ENCODE data around the gene ELAVL1.
A peak's percentile ranks its signal among the peaks of the same experiment; 100 is the strongest.

ELAVL1 gene

DNA sequence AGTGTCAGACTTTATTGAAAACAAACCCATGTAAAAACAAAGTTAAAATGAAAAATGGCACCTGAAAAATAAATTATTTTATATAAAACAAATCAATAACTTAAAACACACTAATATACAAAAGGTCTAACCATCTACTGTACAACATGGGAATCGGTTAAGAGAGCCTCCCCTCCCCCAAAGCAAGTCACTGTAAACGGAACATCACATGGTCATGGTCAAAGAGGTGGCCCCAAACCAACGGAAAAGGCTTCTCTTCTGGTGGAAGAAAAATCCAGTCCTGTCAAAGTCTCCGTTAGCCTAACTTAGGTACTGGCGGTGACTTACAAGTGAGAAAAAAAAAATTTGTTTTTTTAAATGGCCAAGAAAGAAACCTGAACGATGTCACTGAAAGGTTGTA lies 46.2 kb downstream of the ELAVL1 start:
- H3K4me3 ChIP-seq (ENCODE audit: insufficient read length, low read depth), result no peak overlapping the region
- no peak overlapping the region for H3K9ac ChIP-seq (ENCODE audit: insufficient read length, low read depth)
- no peak for TF ChIP-seq YY1 (IDR thresholded peaks at IDR 0.05; ENCODE audit: insufficient read depth, insufficient read length)
- no peak for TF ChIP-seq SUZ12 (IDR thresholded peaks at IDR 0.05; ENCODE audit: extremely low read depth, insufficient read depth, insufficient read length)
- TF ChIP-seq ZNF274 (IDR thresholded peaks at IDR 0.05; ENCODE audit: low read depth, low read length), result no peak
- H3K4me1 ChIP-seq (ENCODE audit: insufficient read depth, insufficient read length), result peaks cover 6% of the 10 kb centered on the region
- DNase-seq (ENCODE audit: low read depth, low spot score), result no peak
- H3K36me3 ChIP-seq (ENCODE audit: insufficient read depth, insufficient read length, low read length), result peaks cover 62% of the 10 kb centered on the region
- no peaks in the 10 kb centered on the region for H3K27me3 ChIP-seq (ENCODE audit: insufficient read depth, insufficient read length)
- H3K9me3 ChIP-seq (ENCODE audit: insufficient read depth, low read length), result no peaks in the 10 kb centered on the region

DNA sequence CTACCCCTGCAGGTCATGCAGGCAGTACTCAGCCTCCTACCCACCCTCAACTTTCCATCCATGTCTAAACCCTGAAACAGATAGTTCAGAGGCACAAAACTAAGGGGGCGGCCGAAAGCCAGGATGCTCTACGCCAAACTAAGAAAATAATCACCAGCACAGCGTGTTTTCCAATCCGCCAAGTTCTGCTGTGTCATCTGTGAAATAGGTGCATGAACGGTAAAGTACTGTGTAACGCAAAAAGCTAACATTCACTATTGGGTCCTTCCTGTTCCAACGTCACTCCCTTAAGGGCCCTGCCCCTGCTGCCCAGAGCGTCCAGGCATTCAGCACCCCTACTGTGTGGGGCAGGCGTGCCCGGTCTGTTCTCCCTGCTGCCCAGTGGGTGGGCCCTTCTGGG lies 49.7 kb downstream of the ELAVL1 start:
- H3K9ac ChIP-seq (ENCODE audit: insufficient read length, low read depth), result no peak overlapping the region

DNA sequence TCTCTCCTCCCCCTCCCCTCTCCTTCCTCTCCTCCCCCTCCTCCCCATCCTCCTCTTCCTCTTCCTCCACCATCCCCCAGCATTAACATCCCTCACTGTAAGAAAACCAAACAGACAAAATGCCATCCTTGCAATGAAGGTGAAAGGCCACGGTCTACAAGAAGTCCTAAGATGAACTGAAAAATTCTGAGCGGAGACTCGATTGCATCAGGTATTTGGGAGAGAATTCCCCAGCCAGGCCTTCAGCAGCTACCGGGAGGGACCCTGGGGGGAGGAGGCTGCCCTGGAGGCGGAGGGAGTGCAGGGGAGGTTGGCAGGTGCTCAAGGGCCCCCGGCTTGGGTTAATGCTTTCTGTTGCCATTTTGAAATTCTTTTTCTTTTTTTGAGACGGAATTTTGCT lies 51.9 kb downstream of the ELAVL1 start:
- Histone ChIP-seq H3K9ac (ENCODE audit: insufficient read length, low read depth) (no peak overlapping the region), H3K9me3 (ENCODE audit: insufficient read depth, low read length) (no peaks in the 10 kb centered on the region), H3K27me3 (ENCODE audit: insufficient read depth, insufficient read length) (no peaks in the 10 kb centered on the region), H3K4me3 (ENCODE audit: insufficient read length, low read depth) (no peak overlapping the region), H3K36me3 (ENCODE audit: insufficient read depth, insufficient read length, low read length) (peaks cover 13% of the 10 kb centered on the region), H3K4me1 (ENCODE audit: insufficient read depth, insufficient read length) (peaks cover 9% of the 10 kb centered on the region)
- no peak for DNase-seq (ENCODE audit: low read depth, low spot score)
- TF ChIP-seq SUZ12 (IDR thresholded peaks at IDR 0.05; ENCODE audit: extremely low read depth, insufficient read depth, insufficient read length), result no peak

More for the DNA sequence above, 49.7 kb downstream of the ELAVL1 start:
- Histone ChIP-seq H3K9me3 (ENCODE audit: insufficient read depth, low read length) (no peaks in the 10 kb centered on the region), H3K36me3 (ENCODE audit: insufficient read depth, insufficient read length, low read length) (peaks cover 31% of the 10 kb centered on the region), H3K4me3 (ENCODE audit: insufficient read length, low read depth) (no peak overlapping the region), H3K4me1 (ENCODE audit: insufficient read depth, insufficient read length) (peaks cover 9% of the 10 kb centered on the region), H3K27me3 (ENCODE audit: insufficient read depth, insufficient read length) (no peaks in the 10 kb centered on the region)
- TF ChIP-seq SUZ12 (IDR thresholded peaks at IDR 0.05; ENCODE audit: extremely low read depth, insufficient read depth, insufficient read length) (no peak), ZNF274 (IDR thresholded peaks at IDR 0.05; ENCODE audit: low read depth, low read length) (no peak), YY1 (IDR thresholded peaks at IDR 0.05; ENCODE audit: insufficient read depth, insufficient read length) (no peak)
- DNase-seq (ENCODE audit: low read depth, low spot score), result no peak

DNA sequence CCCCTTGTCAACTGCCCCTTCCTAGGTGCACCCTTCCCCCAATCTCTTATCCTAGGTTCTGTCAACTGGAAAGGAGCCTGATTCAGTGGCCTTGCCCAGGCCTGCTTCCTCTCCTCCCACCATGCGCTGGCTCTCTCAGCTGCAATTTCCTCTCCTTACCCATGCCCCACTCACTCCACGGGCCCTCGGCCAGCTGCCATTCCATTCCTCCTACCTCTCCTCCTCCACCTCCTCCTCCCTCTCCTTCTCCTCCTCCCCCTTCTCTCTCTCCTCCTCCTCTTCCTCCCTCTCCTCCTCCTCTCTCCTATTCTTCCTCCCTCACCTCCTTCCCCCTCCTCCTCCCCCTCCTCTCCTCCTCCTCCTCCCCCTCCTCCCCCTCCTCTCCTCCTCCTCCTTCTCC lies 52.4 kb downstream of the ELAVL1 start:
- DNase-seq (ENCODE audit: low read depth, low spot score), result no peak
- no peaks in the 10 kb centered on the region for H3K9me3 ChIP-seq (ENCODE audit: insufficient read depth, low read length)
- TF ChIP-seq SUZ12 (IDR thresholded peaks at IDR 0.05; ENCODE audit: extremely low read depth, insufficient read depth, insufficient read length) (no peak), YY1 (IDR thresholded peaks at IDR 0.05; ENCODE audit: insufficient read depth, insufficient read length) (no peak)
- H3K36me3 ChIP-seq (ENCODE audit: insufficient read depth, insufficient read length, low read length), result peaks cover 9% of the 10 kb centered on the region
- H3K4me3 ChIP-seq (ENCODE audit: insufficient read length, low read depth), result no peak overlapping the region
- no peaks in the 10 kb centered on the region for H3K27me3 ChIP-seq (ENCODE audit: insufficient read depth, insufficient read length)
- peaks cover 9% of the 10 kb centered on the region for H3K4me1 ChIP-seq (ENCODE audit: insufficient read depth, insufficient read length)
- peak overlapping the region; percentile 8 for H3K9ac ChIP-seq (ENCODE audit: insufficient read length, low read depth)

DNA sequence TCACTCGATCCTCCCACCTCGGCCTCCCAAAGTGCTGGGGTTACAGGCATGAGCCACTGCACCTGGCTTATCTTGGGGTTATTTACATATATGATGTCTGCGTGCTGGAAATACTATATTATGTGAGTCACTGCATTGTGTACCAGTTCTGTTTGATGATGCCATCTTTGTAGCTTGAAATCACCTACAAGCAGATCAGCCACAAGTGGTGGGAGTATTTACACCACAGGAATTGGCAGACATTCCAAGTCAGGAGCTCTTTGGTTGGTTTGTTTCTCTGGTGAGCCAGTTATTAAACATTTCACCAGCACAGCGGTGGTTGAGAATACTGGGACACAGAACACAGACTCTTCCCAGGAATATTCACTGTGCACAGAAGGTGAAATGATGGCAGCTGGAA lies 57.5 kb downstream of the ELAVL1 start:
- H3K9me3 ChIP-seq (ENCODE audit: insufficient read depth, low read length), result no peaks in the 10 kb centered on the region
- H3K36me3 ChIP-seq (ENCODE audit: insufficient read depth, insufficient read length, low read length), result peaks cover 4% of the 10 kb centered on the region
- H3K9ac ChIP-seq (ENCODE audit: insufficient read length, low read depth), result no peak overlapping the region
- TF ChIP-seq YY1 (IDR thresholded peaks at IDR 0.05; ENCODE audit: insufficient read depth, insufficient read length) (no peak), ZNF274 (IDR thresholded peaks at IDR 0.05; ENCODE audit: low read depth, low read length) (no peak), SUZ12 (IDR thresholded peaks at IDR 0.05; ENCODE audit: extremely low read depth, insufficient read depth, insufficient read length) (no peak)
- H3K27me3 ChIP-seq (ENCODE audit: insufficient read depth, insufficient read length), result no peaks in the 10 kb centered on the region
- peaks cover 3% of the 10 kb centered on the region for H3K4me1 ChIP-seq (ENCODE audit: insufficient read depth, insufficient read length)
- H3K4me3 ChIP-seq (ENCODE audit: insufficient read length, low read depth), result no peak overlapping the region
- DNase-seq (ENCODE audit: low read depth, low spot score), result no peak

DNA sequence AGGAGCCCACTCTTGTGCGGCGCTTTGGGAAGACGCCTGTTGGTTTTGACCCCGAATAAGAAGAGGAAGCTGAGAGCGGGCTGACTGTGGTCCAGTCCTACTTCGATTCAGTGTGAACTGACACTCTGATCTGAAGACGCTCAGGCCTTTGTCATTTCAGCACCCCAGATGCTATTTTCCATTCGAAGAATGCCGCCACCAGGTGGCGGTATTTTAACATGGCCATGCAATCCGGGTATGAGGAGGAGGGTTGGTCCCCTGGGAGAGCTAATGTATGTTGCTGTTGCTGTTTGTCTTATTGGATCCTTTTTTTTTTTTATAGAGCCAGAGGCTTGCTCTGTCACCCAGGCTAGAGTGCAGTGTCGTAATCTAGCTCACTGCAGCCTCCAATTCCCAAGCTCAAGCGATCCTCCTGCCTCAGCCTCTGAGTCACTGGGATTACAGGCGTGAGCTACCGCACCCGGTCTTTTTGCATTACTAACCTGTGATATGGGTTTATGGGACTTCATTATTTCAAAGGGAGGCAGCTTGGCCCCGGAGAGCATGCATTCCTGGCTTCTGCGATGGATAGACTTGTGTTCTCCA lies 61.2 kb downstream of the ELAVL1 start:
- Histone ChIP-seq H3K27me3 (ENCODE audit: insufficient read depth, insufficient read length) (no peaks in the 10 kb centered on the region), H3K36me3 (ENCODE audit: insufficient read depth, insufficient read length, low read length) (peaks cover 35% of the 10 kb centered on the region), H3K4me1 (ENCODE audit: insufficient read depth, insufficient read length) (peaks cover 11% of the 10 kb centered on the region), H3K9me3 (ENCODE audit: insufficient read depth, low read length) (no peaks in the 10 kb centered on the region), H3K4me3 (ENCODE audit: insufficient read length, low read depth) (peak overlapping the region; percentile 95), H3K9ac (ENCODE audit: insufficient read length, low read depth) (peak overlapping the region; percentile 80)
- DNase-seq (ENCODE audit: low read depth, low spot score), result peak; percentile 85
- no peak for TF ChIP-seq ZNF274 (IDR thresholded peaks at IDR 0.05; ENCODE audit: low read depth, low read length)

DNA sequence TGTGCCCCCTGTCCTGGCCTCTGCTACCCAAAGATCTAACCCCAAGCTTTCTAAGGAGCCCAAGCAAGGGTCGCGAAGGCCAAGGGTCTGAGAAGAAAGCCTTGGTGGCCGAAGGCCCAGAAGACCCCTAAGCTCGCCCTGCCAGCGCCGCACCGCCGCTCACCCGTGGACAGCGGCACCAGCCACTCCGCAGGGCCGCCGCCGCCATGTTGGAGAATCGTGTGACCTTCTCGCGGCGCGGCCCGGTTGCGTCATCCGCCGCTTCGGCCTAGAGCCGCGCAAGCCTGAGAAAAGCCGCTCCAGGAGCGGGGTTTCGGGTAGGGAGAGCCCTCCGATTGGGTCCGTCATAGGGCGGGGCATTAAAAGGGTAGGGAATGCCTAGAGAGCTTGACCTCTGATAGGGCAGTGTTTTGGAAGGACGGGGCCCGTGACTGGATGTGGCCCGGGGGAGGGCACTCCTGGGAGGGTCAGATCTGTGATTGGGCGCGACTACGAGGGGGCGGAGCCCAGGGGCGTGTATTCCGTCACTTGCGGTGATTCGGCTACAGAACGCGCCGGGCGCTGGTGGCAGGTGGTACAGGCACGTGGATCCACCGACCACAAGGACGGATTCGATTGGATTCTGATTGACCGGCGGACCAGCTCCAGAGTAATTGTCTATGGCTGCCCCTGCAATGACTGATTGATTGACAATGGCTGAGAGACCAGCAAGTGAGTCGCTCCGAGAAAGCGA lies 61.8 kb downstream of the ELAVL1 start, which contains the start of gene TIMM44:
Gene TIMM44 (minus strand): TSS at position 223 of the 733 bp plus-strand sequence. CDS start 15 bp downstream, at position 208.
- TF ChIP-seq ZNF274 (IDR thresholded peaks at IDR 0.05; ENCODE audit: low read depth, low read length) (no peak), YY1 (IDR thresholded peaks at IDR 0.05; ENCODE audit: insufficient read depth, insufficient read length) (peak; percentile 88), SUZ12 (IDR thresholded peaks at IDR 0.05; ENCODE audit: extremely low read depth, insufficient read depth, insufficient read length) (no peak)
- Histone ChIP-seq H3K4me3 (ENCODE audit: insufficient read length, low read depth) (peak within 1 kb of the TSS; percentile 95), H3K4me1 (ENCODE audit: insufficient read depth, insufficient read length) (peaks cover 11% of the 10 kb centered on the region), H3K9me3 (ENCODE audit: insufficient read depth, low read length) (no peaks in the 10 kb centered on the region), H3K36me3 (ENCODE audit: insufficient read depth, insufficient read length, low read length) (peaks cover 41% of the 10 kb centered on the region), H3K9ac (ENCODE audit: insufficient read length, low read depth) (peak within 1 kb of the TSS; percentile 98), H3K27me3 (ENCODE audit: insufficient read depth, insufficient read length) (no peaks in the 10 kb centered on the region)
- peak; percentile 98 for DNase-seq (ENCODE audit: low read depth, low spot score)

Measured in NT2/D1 (cell line).